Suppressor macrophage (primary cell): ENCODE data around the gene PAPPA.

Experiments
- DNase-seq, 4 experiments: peaks; one replicate each; pipeline ENCODE4 v3.0.0-alpha.2; 2020 to 2022

PAPPA gene

GRCh38 chr9:116230051-116230632 is 76.6 kb downstream of the PAPPA start:
- DNase-seq, result no peak

DNA sequence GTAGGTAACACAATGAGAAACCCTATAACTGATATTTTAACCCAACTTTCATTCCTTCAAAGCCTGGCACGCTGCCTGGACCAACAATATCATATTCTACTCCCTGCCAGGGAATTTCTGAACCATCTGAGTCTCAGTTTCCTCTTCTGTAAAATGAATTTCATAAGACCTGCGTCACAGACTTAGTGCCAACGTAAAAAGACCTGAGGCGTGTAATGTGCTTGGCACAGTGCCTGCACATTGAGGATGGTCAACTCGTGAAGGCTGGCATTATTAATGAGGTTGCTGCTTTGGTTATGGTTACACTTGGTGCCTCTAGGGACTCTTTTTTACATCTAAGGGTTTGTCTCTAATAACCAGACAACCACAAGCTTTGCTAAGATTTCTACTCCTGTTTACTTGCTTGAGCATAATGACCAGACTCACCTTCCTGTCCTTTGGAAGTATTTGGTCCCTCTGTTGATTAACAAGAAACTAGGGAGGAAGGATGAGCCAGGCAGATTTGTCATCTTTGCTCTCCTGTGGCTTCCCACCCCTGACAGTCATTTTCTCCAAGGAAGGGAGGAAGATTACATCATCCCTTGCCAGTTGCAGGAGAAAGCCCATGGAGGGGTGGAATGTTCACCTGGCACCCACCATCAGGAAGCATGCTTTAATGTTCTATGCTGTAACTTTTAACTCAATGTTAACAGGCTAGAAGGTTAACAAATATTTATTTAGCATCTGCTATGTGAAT is 79.0 kb downstream of the PAPPA start:
- no peak for DNase-seq

DNA sequence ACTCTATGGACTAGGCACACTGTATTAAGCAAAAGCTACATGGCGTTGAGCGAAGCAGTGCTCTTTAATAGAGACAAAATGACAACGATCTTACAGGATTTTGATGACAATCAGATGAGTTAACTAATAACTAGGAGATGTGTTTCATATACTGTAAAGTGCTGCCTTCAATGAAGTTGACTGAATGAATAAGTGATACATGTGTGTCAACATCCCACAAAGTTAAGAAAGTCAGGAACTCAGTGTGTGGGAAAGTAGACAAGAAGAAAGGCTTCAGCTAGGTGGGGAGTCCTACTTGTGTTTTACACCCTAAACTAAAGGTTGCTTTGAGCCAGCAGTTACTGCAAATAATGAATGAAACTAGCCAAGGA is 79.6 kb downstream of the PAPPA start:
- DNase-seq, result no peak

GRCh38 chr9:116234081-116234480 is 80.5 kb downstream of the PAPPA start:
- DNase-seq, result no peak

DNA sequence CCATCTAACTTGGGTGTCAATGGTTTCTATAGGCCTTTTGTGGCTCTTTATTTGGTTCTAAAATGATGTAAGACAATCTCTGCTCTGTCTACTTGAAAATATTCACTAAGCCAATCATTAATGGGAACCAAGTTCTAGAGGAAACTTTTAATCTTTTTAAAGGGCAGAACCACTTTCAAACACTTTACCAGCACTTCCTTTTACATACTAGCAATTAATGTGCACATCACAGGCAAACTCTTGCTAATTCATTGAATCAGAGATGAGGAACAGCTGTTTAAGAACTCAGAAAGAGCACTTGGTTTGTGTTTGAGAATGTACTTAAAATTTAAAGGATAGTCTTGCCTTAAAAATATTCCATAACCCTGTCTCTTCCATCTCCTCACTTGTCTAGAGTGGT is 83.4 kb downstream of the PAPPA start:
- no peak for DNase-seq

DNA sequence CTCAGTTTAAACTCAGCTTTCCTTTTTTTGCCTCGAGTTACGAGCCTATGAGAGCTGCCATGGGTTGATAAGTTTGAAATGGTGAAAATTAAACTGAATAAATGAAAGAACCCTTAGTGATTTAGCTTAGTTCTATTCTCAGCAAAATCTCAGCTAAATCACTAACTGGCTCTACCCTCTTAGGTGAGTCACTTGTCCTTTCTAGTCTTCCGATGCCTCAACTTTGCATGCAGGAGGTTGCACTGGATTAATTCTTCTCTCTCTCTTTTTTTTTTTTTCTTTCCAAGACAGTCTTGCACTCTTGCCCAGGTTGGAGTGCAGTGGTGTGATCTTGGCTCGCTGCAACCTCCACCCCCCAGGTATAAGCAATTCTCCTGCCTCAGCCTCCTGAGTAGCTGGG is 83.9 kb downstream of the PAPPA start:
- no peak for DNase-seq

DNA sequence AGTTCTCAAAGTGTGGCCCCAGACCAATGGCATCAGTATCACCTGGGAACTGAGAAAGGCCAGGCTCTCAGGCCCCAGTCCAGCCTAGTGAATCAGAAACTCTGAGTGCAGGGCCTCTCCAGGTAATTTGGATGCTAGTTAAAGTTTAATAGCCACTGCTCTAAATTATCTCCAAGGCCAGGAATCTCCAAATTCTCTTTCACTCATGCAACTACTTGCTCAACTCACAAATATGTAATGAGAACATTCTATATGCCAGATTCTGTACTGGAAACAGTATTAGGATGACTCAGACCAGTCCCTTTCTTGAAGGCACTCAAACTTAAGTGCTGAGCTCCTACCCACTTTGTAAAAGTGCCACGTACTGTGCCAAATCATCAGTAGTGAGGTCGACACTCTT is 84.6 kb downstream of the PAPPA start:
- no peak for DNase-seq

GRCh38 chr9:116238776-116239340 is 85.3 kb downstream of the PAPPA start:
- no peak for DNase-seq

GRCh38 chr9:116243708-116244107 is 90.1 kb downstream of the PAPPA start:
- DNase-seq, result no peak

DNA sequence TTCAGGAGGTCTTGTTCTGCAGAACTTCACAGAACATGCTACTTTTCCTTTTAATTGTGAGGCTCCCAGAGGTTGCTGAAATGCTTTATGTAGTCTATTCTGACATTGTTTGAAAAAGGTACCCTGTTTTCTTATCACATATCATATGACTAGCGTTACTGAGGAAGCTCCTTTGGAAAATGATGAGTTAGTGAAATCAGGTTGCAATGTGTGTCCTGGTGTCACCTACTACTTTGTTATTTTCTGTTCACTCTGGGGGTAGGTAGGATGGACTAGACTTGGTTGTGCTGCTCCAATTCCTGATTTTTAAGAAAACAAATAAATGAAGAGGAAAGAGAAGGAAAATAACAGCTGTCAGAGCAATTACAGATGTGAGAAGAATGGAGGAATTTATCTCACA is 93.7 kb downstream of the PAPPA start:
- DNase-seq, result no peak

- no peak for DNase-seq
Observed at GRCh38 chr9:116247791-116248374, 94.3 kb downstream of the PAPPA start.

GRCh38 chr9:116250891-116251290 is 97.3 kb downstream of the PAPPA start:
- no peak for DNase-seq

DNA sequence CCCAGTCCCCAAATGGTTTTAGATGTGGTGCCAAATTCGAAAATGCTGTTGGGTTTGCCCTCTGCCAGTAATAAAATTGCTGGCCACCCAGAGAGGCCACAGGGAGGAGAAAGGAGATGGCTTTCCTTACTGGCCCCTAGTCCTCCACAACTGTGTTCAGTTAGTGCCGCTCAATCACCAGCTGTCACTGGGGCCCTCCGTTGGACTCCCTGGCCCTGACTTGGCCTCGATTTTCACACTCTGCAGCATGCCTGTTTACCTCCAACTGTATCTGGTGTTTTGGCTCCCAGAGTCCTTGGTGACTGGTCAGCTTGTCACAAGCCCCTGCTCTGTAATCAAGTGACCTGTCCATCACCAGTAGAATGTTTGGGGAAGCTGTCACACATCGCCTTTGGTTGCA is 97.8 kb downstream of the PAPPA start:
- no peak for DNase-seq

DNA sequence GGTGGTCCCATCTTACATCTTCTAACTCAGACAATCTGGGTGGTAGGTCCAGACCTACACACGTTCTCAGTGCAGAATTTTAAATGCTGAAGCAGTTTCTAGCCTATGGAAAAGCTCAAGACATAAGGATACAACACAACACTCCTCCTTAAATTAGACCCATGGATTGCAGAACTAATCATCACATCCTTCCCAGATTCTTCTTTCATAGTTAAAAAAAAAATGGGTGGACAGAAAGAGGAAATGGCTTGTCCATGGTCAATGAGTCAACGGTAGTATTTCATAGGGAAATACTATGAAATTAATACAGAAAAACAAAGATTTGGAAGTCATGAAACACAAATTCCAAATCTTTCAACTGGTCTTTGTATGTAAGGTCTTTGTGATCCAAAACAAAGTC is 106.9 kb downstream of the PAPPA start:
- no peak for DNase-seq

DNA sequence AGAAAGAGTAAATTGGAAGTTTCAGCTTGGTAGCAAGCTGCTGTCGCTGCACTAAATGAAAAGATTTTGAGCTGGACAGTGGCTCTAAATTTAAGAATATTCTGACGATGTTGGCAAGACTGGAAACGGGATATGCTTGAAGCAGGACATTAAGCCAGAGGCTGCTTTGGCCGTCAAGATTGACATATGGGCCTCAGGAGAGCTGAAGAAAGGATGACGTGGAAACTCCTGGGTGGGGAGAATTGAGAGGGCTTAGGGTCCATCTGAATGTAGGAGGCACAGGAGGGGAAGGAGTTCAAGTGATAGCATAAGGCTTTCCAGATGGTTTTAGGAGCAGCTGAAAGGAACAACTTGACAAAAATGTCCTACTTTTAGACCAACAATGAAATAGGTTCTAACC is 108.9 kb downstream of the PAPPA start:
- DNase-seq, result no peak

GRCh38 chr9:116264361-116264760 is 110.8 kb downstream of the PAPPA start:
- DNase-seq, result no peak

DNA sequence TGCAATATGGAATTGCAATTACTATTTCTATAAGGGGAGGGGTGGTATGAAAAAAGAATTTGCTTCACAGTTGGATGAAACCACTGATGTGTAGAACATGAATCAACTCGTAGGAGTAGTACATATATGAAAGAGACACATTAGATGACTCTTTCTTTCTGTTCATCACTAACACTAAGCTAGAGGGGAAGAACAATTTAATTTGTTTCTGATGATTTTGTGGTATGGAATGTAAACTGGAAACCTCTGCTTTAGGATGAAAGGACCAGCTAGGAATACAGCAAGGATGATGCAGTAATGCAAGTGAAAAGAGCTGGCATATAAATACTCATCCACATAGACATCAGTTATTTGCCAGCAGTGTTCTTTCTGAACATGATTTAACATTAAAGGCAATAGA is 113.4 kb downstream of the PAPPA start:
- DNase-seq, result no peak

DNA sequence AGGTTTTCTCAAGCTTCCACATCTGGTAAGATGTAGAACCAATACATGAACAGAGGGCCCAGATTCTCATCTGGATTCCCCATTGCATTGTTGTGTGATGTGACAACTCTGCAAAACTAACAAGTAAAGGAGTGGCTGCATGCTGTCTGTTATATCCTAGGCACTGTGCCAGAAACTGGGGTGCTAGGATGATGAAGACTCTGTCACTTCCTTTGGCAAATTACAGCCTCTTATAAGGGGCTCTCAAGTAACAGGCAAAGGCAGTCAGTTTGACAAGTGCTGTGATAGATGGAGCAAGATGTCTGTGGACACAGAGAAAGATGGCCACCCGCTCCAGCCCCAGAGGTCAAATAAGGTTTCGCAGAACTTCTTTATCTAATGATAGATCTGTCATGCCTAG is 115.7 kb downstream of the PAPPA start:
- DNase-seq, result no peak

- DNase-seq, result no peak
Observed at GRCh38 chr9:116270546-116270945, 117.0 kb downstream of the PAPPA start.

DNA sequence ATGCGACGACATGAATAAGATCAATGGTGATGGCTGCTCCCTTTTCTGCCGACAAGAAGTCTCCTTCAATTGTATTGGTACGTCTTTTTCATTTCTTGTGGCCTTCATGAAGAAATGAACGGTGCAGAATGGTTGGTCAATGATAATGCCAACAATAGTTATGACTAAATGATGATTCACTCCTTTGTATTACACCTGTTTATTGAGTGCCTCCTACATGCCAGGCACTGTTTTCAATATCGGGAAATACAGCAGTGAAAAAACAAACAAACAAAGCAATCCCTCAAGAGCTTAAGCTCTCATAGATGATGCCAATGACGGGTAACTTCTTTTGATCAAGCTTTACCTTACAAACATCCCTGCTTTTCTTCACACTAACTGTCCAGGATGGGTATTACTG is 117.7 kb downstream of the PAPPA start:
- no peak for DNase-seq

- DNase-seq, result no peak
Observed at GRCh38 chr9:116271991-116272390, 118.4 kb downstream of the PAPPA start.

- DNase-seq, result peak in 2 of 4 experiments; percentile 27 to 41
Observed at GRCh38 chr9:116274293-116274692, 120.7 kb downstream of the PAPPA start.

- DNase-seq, result no peak
Observed at GRCh38 chr9:116275418-116276195, 122.0 kb downstream of the PAPPA start.

- DNase-seq, result no peak
Observed at GRCh38 chr9:116276196-116276493, 122.6 kb downstream of the PAPPA start.
